ENCODE data around the gene LY6G6D.

LY6G6D gene

GRCh38 chr6:31764198-31764597 is 49.0 kb downstream of the LY6G6D start:
- no peak for DNase-seq (ENCODE audit: low read depth in 2 of 2)

- no peak for DNase-seq (ENCODE audit: low read depth in 2 of 2)
These were observed 50.4 kb downstream of the LY6G6D start for GRCh38 chr6:31765559-31765909.

- DNase-seq (ENCODE audit: low read depth in 2 of 2) = no peak
These were observed 51.0 kb downstream of the LY6G6D start for GRCh38 chr6:31765910-31766794.

- no peak for DNase-seq (ENCODE audit: low read depth in 2 of 2)
These were observed 52.0 kb downstream of the LY6G6D start for GRCh38 chr6:31767096-31767645.
